B cell (primary cell): ENCODE data around the gene DLK1. TPM values are rescaled to one million over a fixed set of nuclear protein-coding genes. Genes with fewer than 3 reads are reported as not detected.

Experiments
- ATAC-seq: fragments of 200-7000 bp; cut with Tn5 transposase; one replicate; pipeline ENCODE4 v1.10.0; 2021; ENCODE audit warnings: low read depth, mild to moderate bottlenecking, moderate number of reproducible peaks, moderate library complexity
- CTCF ChIA-PET: fragments of 350-600 bp; sonication (Branson Sonifier 250); formaldehyde crosslinking; loops from one replicate; lab custom pipeline; 2021; ENCODE audit warnings: antibody characterized with exemption, inconsistent platforms; lab: Charles Lee
- POLR2A ChIA-PET: fragments of 350-600 bp; sonication (Branson Sonifier 250); formaldehyde crosslinking; loops from one replicate; lab custom pipeline; 2021; ENCODE audit warnings: antibody characterized with exemption; lab: Charles Lee
- DNase-seq: peaks from one replicate; pipeline ENCODE4 v3.0.0; 2013
- H2AFZ ChIP-seq: 2 replicates; pipeline ENCODE4 v1.6.1; 2012; ENCODE audit warnings: mild to moderate bottlenecking, low read depth, low read length; ENCODE audit not compliant: insufficient read depth, poor library complexity, severe bottlenecking
- H3K27ac ChIP-seq, 2 donors: 1 replicate in 1 of 2; 2 replicates in 1 of 2; pipeline ENCODE4 v1.5.1; 2012 to 2013; ENCODE audit warnings: low read length in 2 of 2, mild to moderate bottlenecking in 2 of 2, moderate library complexity in 1 of 2
- H3K27me3 ChIP-seq, 4 experiments: fragments of 200-600 bp in 1 of 4; sonication (generic) in 1 of 4; replicated peaks in 1 of 4; 1 replicate in 2 of 4; 2 replicates in 2 of 4; pipeline versions ENCODE4 v1.6.1 to v1.7.0; 2013 to 2016; ENCODE audit warnings: low read length in 3 of 4, mild to moderate bottlenecking in 2 of 4, mixed read lengths in 1 of 4, moderate library complexity in 1 of 4; ENCODE audit not compliant: insufficient read depth in 4 of 4, control insufficient read depth in 3 of 4; ENCODE audit errors: control extremely low read depth in 1 of 4
- H3K36me3 ChIP-seq, 2 experiments: replicated peaks in 1 of 2; 1 replicate in 1 of 2; 2 replicates in 1 of 2; pipeline versions ENCODE4 v1.6.1 to v1.7.1; 2013; ENCODE audit warnings: low read length in 1 of 2; ENCODE audit not compliant: insufficient read depth in 2 of 2, control insufficient read depth in 1 of 2; ENCODE audit errors: control extremely low read depth in 1 of 2, extremely low read depth in 1 of 2
- H3K4me1 ChIP-seq, 2 donors: fragments of 200-600 bp in 1 of 2; sonication (generic) in 1 of 2; 1 replicate in 1 of 2; 2 replicates in 1 of 2; pipeline versions ENCODE4 v1.5.1 to v1.6.1; 2013 to 2017; ENCODE audit warnings: low read length in 2 of 2; ENCODE audit not compliant: control insufficient read depth in 2 of 2, insufficient read depth in 2 of 2
- H3K4me2 ChIP-seq: replicated peaks from 2 replicates; pipeline ENCODE3; 2012; ENCODE audit warnings: mild to moderate bottlenecking, low read depth, low read length; ENCODE audit not compliant: poor library complexity, severe bottlenecking
- H3K4me3 ChIP-seq, 5 experiments: fragments of 200-600 bp in 1 of 5; sonication (generic) in 1 of 5; 1 replicate in 3 of 5; 2 replicates in 2 of 5; pipeline versions ENCODE4 v1.5.1 to v1.7.0; 2011 to 2016; ENCODE audit warnings: low read length in 4 of 5, mild to moderate bottlenecking in 4 of 5, low read depth in 2 of 5, control low read depth in 1 of 5, moderate library complexity in 1 of 5; ENCODE audit not compliant: insufficient read depth in 1 of 5; ENCODE audit errors: control extremely low read depth in 1 of 5, extremely low read depth in 1 of 5
- H3K79me2 ChIP-seq: fragments of 200-600 bp; sonication (generic); one replicate; pipeline ENCODE4 v1.6.0; 2016; ENCODE audit warnings: low read length; ENCODE audit not compliant: control insufficient read depth, insufficient read depth
- H3K9ac ChIP-seq: fragments of 200-600 bp; sonication (generic); 2 replicates; pipeline ENCODE4 v1.6.1; 2017; ENCODE audit warnings: mild to moderate bottlenecking, low read length, moderate library complexity
- H3K9me3 ChIP-seq, 3 donors: one replicate each; pipeline versions ENCODE4 v1.6.1 to v1.7.1; 2013; ENCODE audit warnings: low read length in 2 of 3; ENCODE audit not compliant: control insufficient read depth in 2 of 3, insufficient read depth in 1 of 3; ENCODE audit errors: control extremely low read depth in 1 of 3
- H4K20me1 ChIP-seq: 2 replicates; pipeline ENCODE4 v1.6.0; 2012; ENCODE audit warnings: mild to moderate bottlenecking, low read length; ENCODE audit not compliant: insufficient read depth, control insufficient read depth, poor library complexity, severe bottlenecking
- H3K27ac Mint-ChIP-seq: one replicate; pipeline ENCODE4 v1.8.0; 2021; ENCODE audit warnings: mixed read lengths
- H3K27me3 Mint-ChIP-seq: one replicate; pipeline ENCODE4 v1.8.0; 2021; ENCODE audit warnings: mixed read lengths
- H3K4me1 Mint-ChIP-seq: one replicate; pipeline ENCODE4 v1.8.0; 2021; ENCODE audit warnings: mixed read lengths
- H3K4me3 Mint-ChIP-seq: one replicate; pipeline ENCODE4 v1.8.0; 2021; ENCODE audit warnings: mixed read lengths
- H3K9me3 Mint-ChIP-seq: one replicate; pipeline ENCODE4 v1.8.0; 2022; ENCODE audit warnings: mixed read lengths; ENCODE audit not compliant: insufficient read depth
- CTCF ChIP-seq: fragments of 200-600 bp; IDR thresholded peaks from one replicate; pipeline ENCODE4 v1.8.0; 2022; ENCODE audit warnings: antibody characterized with exemption, mild to moderate bottlenecking
- EZH2 ChIP-seq: IDR thresholded peaks from 2 replicates; pipeline ENCODE4 v1.6.1; 2012; ENCODE audit warnings: borderline replicate concordance, low read depth, mild to moderate bottlenecking, moderate library complexity, low read length; ENCODE audit not compliant: insufficient read depth, poor library complexity, severe bottlenecking
- WGBS: methylation state at CpG from one replicate; pipeline ENCODE4 v1.1.5; 2013; ENCODE audit warnings: missing lambda C conversion rate; ENCODE audit not compliant: insufficient coverage; 5-methylcytosine and 5-hydroxymethylcytosine counted together
- intact Hi-C: fragments of 100-400 bp; cut with micrococcal nuclease; formaldehyde crosslinking; loops from one replicate; pipeline ENCODE4 v1.10.0; 2022
- polyA plus RNA-seq: library from polyadenylated mRNA; depleted of rRNA; stranded (reverse); fragments of >200 nt; gene quantifications from 2 replicates; pipeline ENCODE4 v1.2.3, GENCODE V29; 2012
- total RNA-seq, 2 donors: library from RNA; stranded (reverse); fragments of 120-200 nt in 1 of 2; gene quantifications; 1 replicate in 1 of 2; 2 replicates in 1 of 2; pipeline versions ENCODE4 v1.2.3 to v1.2.4, GENCODE V29; 2013 to 2022

DLK1 gene
- total and polyA plus RNA-seq, 2 donors (not counting 1 experiment from before 2014, with no cell fraction given): not detected

- Mint-ChIP-seq H3K27me3 (peaks cover 17% of the 10 kb centered on the region), H3K27ac (no peak overlapping the region), H3K4me3 (no peak overlapping the region), H3K9me3 (no peaks in the 10 kb centered on the region), H3K4me1 (no peaks in the 10 kb centered on the region)
- no peak for TF ChIP-seq EZH2
- TF ChIP-seq CTCF: no peak
- Histone ChIP-seq H3K27me3 (peaks cover 0 to 4% (median under 1%) of the 10 kb centered on the region in 4 experiments), H3K27ac (no peak overlapping the region), H3K4me2 (no peak overlapping the region), H3K9ac (no peak overlapping the region), H3K79me2 (no peaks in the 10 kb centered on the region), H2AFZ (no peak overlapping the region), H3K36me3 (no peaks in the 10 kb centered on the region), H4K20me1 (no peaks in the 10 kb centered on the region), H3K4me1 (no peaks in the 10 kb centered on the region), H3K4me3 (no peak overlapping the region), H3K9me3 (peaks cover 0 to 4% (median 0%) of the 10 kb centered on the region in 3 donors)
- DNase-seq: no peak
- ChIA-PET POLR2A (no interaction called here), CTCF (no interaction called here)
- WGBS: no CpG with 5 or more reads among the region's 1 CpG
- no peak for ATAC-seq
- intact Hi-C loops: no loop called here
Measured at GRCh38 chr14:100755649-100756048, 29.0 kb downstream of the DLK1 start.

- Mint-ChIP-seq H3K27me3 (peaks cover 4% of the 10 kb centered on the region), H3K9me3 (no peaks in the 10 kb centered on the region), H3K27ac (no peak overlapping the region), H3K4me1 (no peaks in the 10 kb centered on the region), H3K4me3 (no peak overlapping the region)
- POLR2A ChIA-PET: no interaction called here
- H2AFZ ChIP-seq: no peak overlapping the region
- H3K4me3 ChIP-seq: no peak overlapping the region
- H3K27ac ChIP-seq: no peak overlapping the region
- no peak for DNase-seq
- intact Hi-C loops: no loop called here
- no peaks in the 10 kb centered on the region for H3K4me1 ChIP-seq
- no peaks in the 10 kb centered on the region for H3K27me3 ChIP-seq
- no peaks in the 10 kb centered on the region for H3K79me2 ChIP-seq
- TF ChIP-seq EZH2 (no peak), CTCF (no peak)
- no peak for ATAC-seq
- H3K36me3 ChIP-seq: no peaks in the 10 kb centered on the region
- CTCF ChIA-PET: no interaction called here
- 100% methylated on average over 1 of the region's 3 CpGs for WGBS
- no peak overlapping the region for H3K4me2 ChIP-seq
- peaks cover 0 to 3% (median 0%) of the 10 kb centered on the region in 3 donors for H3K9me3 ChIP-seq
- H4K20me1 ChIP-seq: no peaks in the 10 kb centered on the region
- no peak overlapping the region for H3K9ac ChIP-seq
Measured at GRCh38 chr14:100761481-100761880, 34.8 kb downstream of the DLK1 start.
